Measurements from ENCODE around the gene DUOXA1.
A peak's percentile ranks its signal among the peaks of the same experiment; 100 is the strongest.

DUOXA1 gene

DNA sequence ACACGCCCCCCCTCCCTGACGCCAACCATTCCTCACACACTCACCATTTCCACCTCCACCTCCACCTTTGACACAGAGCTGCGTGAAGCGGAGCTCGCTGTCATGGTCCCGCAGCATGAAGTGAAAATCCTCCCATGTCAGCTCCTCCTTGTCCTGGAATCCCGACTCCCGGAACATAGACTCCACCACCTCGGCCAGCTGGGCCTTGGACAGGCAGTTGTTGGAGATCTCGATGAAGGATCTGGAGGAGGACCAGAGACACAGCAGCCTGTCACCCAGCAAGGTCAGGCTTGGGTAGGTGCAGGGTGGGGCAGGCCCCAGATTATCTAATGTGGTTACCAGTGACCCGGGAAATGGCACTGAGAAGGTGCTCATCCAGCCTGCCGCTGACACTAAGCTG is 27.9 kb downstream of the DUOXA1 start:
- no peak overlapping the region for H3K27ac ChIP-seq (ENCODE audit: extremely low read depth, low read depth, low read length)
- CTCF ChIA-PET: interaction anchor here (1.0 kb wide), 1 partner anchor 16 kb away, joined by 7 read pairs; no protein-coding TSS in a partner anchor
- H3K36me3 ChIP-seq (ENCODE audit: control insufficient read depth in 2 of 2, insufficient read depth in 1 of 2, low read length in 2 of 2): no peaks in the 10 kb centered on the region
- no peaks in the 10 kb centered on the region for H3K9me3 ChIP-seq (ENCODE audit: control insufficient read depth, insufficient read depth, low read depth, low read length)
- no peak overlapping the region for H3K4me3 ChIP-seq (ENCODE audit: low read depth, low read length)
- no peaks in the 10 kb centered on the region for H3K4me1 ChIP-seq (ENCODE audit: control insufficient read depth, insufficient read depth, low read length)
- TF ChIP-seq, protein P1, sequence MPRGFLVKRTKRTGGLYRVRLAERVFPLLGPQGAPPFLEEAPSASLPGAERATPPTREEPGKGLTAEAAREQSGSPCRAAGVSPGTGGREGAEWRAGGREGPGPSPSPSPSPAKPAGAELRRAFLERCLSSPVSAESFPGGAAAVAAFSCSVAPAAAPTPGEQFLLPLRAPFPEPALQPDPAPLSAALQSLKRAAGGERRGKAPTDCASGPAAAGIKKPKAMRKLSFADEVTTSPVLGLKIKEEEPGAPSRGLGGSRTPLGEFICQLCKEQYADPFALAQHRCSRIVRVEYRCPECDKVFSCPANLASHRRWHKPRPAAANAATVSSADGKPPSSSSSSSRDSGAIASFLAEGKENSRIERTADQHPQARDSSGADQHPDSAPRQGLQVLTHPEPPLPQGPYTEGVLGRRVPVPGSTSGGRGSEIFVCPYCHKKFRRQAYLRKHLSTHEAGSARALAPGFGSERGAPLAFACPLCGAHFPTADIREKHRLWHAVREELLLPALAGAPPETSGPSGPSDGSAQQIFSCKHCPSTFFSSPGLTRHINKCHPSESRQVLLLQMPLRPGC (tag by site-specific recombination; IDR thresholded peaks at IDR 0.05): no peak
- TF ChIP-seq MEIS1 (CRISPR knock-in tag; IDR thresholded peaks at IDR 0.05; ENCODE audit: borderline replicate concordance) (no peak), REPIN1 (tag by site-specific recombination; IDR thresholded peaks at IDR 0.05; ENCODE audit: low read depth) (no peak), ZXDB (tag by site-specific recombination; IDR thresholded peaks at IDR 0.05) (no peak), ZNF391 (tag by site-specific recombination; IDR thresholded peaks at IDR 0.05; ENCODE audit: borderline replicate concordance, low read depth) (no peak)
- TF ChIP-seq, protein P2, sequence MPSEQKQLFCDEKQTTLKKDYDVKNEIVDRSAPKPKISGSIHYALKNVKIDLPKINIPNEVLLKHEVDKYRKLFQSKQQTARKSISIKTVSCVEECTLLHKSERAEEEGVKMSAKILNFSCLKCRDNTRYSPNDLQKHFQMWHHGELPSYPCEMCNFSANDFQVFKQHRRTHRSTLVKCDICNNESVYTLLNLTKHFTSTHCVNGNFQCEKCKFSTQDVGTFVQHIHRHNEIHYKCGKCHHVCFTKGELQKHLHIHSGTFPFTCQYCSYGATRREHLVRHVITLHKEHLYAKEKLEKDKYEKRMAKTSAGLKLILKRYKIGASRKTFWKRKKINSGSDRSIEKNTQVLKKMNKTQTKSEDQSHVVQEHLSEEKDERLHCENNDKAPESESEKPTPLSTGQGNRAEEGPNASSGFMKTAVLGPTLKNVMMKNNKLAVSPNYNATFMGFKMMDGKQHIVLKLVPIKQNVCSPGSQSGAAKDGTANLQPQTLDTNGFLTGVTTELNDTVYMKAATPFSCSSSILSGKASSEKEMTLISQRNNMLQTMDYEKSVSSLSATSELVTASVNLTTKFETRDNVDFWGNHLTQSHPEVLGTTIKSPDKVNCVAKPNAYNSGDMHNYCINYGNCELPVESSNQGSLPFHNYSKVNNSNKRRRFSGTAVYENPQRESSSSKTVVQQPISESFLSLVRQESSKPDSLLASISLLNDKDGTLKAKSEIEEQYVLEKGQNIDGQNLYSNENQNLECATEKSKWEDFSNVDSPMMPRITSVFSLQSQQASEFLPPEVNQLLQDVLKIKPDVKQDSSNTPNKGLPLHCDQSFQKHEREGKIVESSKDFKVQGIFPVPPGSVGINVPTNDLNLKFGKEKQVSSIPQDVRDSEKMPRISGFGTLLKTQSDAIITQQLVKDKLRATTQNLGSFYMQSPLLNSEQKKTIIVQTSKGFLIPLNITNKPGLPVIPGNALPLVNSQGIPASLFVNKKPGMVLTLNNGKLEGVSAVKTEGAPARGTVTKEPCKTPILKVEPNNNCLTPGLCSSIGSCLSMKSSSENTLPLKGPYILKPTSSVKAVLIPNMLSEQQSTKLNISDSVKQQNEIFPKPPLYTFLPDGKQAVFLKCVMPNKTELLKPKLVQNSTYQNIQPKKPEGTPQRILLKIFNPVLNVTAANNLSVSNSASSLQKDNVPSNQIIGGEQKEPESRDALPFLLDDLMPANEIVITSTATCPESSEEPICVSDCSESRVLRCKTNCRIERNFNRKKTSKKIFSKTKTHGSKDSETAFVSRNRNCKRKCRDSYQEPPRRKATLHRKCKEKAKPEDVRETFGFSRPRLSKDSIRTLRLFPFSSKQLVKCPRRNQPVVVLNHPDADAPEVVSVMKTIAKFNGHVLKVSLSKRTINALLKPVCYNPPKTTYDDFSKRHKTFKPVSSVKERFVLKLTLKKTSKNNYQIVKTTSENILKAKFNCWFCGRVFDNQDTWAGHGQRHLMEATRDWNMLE (tag by site-specific recombination; conservative IDR thresholded peaks at IDR 0.05; ENCODE audit: low read depth): no peak
- POLR2A ChIA-PET: no interaction called here

DNA sequence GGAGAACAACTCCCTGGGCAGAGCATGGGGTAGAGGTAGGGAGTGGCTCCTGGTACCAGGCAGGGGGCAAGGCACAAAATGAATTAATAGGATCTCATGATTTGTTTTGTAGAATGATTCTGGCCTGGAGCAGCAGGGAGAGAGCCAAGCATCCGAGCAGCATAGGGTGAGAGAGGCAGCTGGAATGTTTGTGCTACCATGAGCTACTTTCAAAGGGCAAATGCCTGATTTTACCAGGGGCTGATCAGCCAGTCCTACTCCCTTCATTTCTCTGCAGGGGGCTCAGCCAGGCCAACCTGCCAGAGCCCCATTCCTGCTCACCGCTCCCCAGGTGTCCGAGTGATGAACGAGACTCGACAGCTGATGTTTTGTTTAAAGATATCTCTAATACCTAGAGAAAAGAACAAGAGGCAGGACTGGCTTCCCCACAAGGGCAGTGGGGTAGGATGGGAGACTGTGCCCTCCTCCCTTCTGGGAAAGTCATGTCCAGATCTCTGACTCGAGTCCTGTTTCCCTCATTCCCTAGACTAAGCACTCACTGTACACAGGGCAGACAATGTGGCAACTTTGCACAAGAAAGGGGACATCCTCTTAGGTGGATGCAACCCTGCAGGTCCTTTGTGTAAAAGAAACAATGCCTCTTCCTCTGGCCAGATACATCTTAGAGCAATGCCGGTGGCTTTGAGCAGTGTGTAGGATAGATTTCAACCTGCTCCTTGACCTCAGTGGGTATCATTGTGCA is 28.6 kb downstream of the DUOXA1 start:
- ChIA-PET POLR2A (no interaction called here), CTCF (interaction anchor here (0.6 to 1.5 kb wide), 2 partner anchors 17 to 97 kb away, joined by 3 to 8 read pairs; no protein-coding TSS in a partner anchor)
- no peaks in the 10 kb centered on the region for H3K36me3 ChIP-seq (ENCODE audit: control insufficient read depth in 2 of 2, insufficient read depth in 1 of 2, low read length in 2 of 2)
- no peak overlapping the region for H3K27ac ChIP-seq (ENCODE audit: extremely low read depth, low read depth, low read length)
- H3K9me3 ChIP-seq (ENCODE audit: control insufficient read depth, insufficient read depth, low read depth, low read length): no peaks in the 10 kb centered on the region
- no peak overlapping the region for H3K4me3 ChIP-seq (ENCODE audit: low read depth, low read length)
- peak; percentile 31; the same call in 1 of the 2 replicates for TF ChIP-seq ZIC2 (tag by site-specific recombination; IDR thresholded peaks at IDR 0.05)
- TF ChIP-seq, protein P3, sequence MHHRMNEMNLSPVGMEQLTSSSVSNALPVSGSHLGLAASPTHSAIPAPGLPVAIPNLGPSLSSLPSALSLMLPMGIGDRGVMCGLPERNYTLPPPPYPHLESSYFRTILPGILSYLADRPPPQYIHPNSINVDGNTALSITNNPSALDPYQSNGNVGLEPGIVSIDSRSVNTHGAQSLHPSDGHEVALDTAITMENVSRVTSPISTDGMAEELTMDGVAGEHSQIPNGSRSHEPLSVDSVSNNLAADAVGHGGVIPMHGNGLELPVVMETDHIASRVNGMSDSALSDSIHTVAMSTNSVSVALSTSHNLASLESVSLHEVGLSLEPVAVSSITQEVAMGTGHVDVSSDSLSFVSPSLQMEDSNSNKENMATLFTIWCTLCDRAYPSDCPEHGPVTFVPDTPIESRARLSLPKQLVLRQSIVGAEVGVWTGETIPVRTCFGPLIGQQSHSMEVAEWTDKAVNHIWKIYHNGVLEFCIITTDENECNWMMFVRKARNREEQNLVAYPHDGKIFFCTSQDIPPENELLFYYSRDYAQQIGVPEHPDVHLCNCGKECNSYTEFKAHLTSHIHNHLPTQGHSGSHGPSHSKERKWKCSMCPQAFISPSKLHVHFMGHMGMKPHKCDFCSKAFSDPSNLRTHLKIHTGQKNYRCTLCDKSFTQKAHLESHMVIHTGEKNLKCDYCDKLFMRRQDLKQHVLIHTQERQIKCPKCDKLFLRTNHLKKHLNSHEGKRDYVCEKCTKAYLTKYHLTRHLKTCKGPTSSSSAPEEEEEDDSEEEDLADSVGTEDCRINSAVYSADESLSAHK (tag by site-specific recombination; IDR thresholded peaks at IDR 0.05): no peak
- no peaks in the 10 kb centered on the region for H3K4me1 ChIP-seq (ENCODE audit: control insufficient read depth, insufficient read depth, low read length)

DNA sequence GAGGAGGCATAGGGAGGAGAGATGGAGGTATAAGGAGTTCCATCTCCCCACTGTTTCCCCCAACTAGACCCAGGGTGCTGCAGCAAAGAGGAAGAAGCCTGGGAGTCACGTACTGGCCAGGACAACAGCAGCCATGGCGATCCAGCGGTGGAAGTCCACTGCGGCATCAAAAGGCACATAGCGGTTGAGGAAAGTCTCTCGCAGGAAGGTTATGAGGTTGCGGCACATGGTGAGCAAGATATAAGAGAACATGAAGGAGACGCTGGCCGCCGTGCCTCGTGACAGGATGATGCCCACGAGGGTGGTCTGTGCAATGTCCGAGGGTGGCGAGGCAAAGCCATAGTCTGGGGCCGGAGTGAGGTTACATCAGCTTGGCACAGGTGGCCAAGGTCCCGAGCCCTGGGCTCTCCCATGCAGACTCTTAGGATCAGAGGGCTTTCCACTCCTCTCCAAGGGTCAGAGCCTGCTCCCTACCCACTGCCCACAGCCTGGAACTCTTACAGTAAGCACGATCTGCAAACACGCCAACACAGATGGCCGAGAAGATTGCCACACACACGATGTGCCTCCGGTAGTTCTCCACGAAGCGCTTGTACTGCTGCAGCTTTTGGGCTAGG is 30.0 kb downstream of the DUOXA1 start:
- POLR2A ChIA-PET: no interaction called here
- TF ChIP-seq TRIM28 (IDR thresholded peaks at IDR 0.05; ENCODE audit: borderline replicate concordance, low read length) (no peak), SETDB1 (IDR thresholded peaks at IDR 0.05; ENCODE audit: insufficient read length, low read length) (no peak), KLF16 (tag by site-specific recombination; IDR thresholded peaks at IDR 0.05) (no peak)
- TF ChIP-seq, protein P4, sequence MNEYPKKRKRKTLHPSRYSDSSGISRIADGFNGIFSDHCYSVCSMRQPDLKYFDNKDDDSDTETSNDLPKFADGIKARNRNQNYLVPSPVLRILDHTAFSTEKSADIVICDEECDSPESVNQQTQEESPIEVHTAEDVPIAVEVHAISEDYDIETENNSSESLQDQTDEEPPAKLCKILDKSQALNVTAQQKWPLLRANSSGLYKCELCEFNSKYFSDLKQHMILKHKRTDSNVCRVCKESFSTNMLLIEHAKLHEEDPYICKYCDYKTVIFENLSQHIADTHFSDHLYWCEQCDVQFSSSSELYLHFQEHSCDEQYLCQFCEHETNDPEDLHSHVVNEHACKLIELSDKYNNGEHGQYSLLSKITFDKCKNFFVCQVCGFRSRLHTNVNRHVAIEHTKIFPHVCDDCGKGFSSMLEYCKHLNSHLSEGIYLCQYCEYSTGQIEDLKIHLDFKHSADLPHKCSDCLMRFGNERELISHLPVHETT (tag by site-specific recombination; IDR thresholded peaks at IDR 0.05): no peak
- TF ChIP-seq, protein P5, sequence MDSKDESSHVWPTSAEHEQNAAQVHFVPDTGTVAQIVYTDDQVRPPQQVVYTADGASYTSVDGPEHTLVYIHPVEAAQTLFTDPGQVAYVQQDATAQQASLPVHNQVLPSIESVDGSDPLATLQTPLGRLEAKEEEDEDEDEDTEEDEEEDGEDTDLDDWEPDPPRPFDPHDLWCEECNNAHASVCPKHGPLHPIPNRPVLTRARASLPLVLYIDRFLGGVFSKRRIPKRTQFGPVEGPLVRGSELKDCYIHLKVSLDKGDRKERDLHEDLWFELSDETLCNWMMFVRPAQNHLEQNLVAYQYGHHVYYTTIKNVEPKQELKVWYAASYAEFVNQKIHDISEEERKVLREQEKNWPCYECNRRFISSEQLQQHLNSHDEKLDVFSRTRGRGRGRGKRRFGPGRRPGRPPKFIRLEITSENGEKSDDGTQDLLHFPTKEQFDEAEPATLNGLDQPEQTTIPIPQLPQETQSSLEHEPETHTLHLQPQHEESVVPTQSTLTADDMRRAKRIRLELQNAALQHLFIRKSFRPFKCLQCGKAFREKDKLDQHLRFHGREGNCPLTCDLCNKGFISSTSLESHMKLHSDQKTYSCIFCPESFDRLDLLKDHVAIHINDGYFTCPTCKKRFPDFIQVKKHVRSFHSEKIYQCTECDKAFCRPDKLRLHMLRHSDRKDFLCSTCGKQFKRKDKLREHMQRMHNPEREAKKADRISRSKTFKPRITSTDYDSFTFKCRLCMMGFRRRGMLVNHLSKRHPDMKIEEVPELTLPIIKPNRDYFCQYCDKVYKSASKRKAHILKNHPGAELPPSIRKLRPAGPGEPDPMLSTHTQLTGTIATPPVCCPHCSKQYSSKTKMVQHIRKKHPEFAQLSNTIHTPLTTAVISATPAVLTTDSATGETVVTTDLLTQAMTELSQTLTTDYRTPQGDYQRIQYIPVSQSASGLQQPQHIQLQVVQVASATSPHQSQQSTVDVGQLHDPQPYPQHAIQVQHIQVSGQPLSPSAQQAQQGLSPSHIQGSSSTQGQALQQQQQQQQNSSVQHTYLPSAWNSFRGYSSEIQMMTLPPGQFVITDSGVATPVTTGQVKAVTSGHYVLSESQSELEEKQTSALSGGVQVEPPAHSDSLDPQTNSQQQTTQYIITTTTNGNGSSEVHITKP (tag by site-specific recombination; IDR thresholded peaks at IDR 0.05): no peak
- H3K9me3 ChIP-seq (ENCODE audit: control insufficient read depth, insufficient read depth, low read depth, low read length): no peaks in the 10 kb centered on the region
- no peaks in the 10 kb centered on the region for H3K4me1 ChIP-seq (ENCODE audit: control insufficient read depth, insufficient read depth, low read length)
- CTCF ChIA-PET: interaction anchor here (1.5 kb wide), 1 partner anchor 19 kb away, joined by 3 read pairs; no protein-coding TSS in a partner anchor
- no peaks in the 10 kb centered on the region for H3K36me3 ChIP-seq (ENCODE audit: control insufficient read depth in 2 of 2, insufficient read depth in 1 of 2, low read length in 2 of 2)
- no peak overlapping the region for H3K4me3 ChIP-seq (ENCODE audit: low read depth, low read length)
- H3K27ac ChIP-seq (ENCODE audit: extremely low read depth, low read depth, low read length): no peak overlapping the region

Measured in HEK293 (cell line).